ENCODE measurements around the gene ZNF264. TPM values are rescaled to one million over a fixed set of nuclear protein-coding genes. Genes with fewer than 3 reads are reported as not detected.
"Not testable (repeated sequence)": the region's sequence is repeated elsewhere in the genome, so short reads cannot be mapped to it uniquely, and the experiment has no call there.

The ZNF264 gene
- total RNA-seq (2014; rRNA removed; shearing (Covaris generic)), result 22.1 and 26.6 TPM in 2 replicates

GRCh38 chr19:57191141-57192076 is at the start of gene ZNF264:
Gene ZNF264 (plus strand): TSS chr19:57191500. CDS start chr19:57191914, 414 bp downstream.
- peak; percentile 86 for DNase-seq (ENCODE audit: low spot score)

- no peak for DNase-seq (ENCODE audit: low spot score)
Observed at GRCh38 chr19:57141699-57142098, 49.6 kb upstream of the ZNF264 start.

- no peak for DNase-seq (ENCODE audit: low spot score)
Observed at GRCh38 chr19:57152921-57153320, 38.4 kb upstream of the ZNF264 start.

- DNase-seq (ENCODE audit: low spot score), result no peak
Observed at GRCh38 chr19:57161985-57162539, 29.2 kb upstream of the ZNF264 start.

- DNase-seq (ENCODE audit: low spot score), result no peak
Observed at GRCh38 chr19:57165846-57166245, 25.5 kb upstream of the ZNF264 start.

GRCh38 chr19:57167385-57167784 is 23.9 kb upstream of the ZNF264 start, which contains the start of gene DUXA:
Gene DUXA (minus strand): TSS chr19:57167485. CDS start chr19:57167443, 42 bp downstream.
- DNase-seq (ENCODE audit: low spot score), result no peak

- DNase-seq (ENCODE audit: low spot score), result no peak
Observed at GRCh38 chr19:57171551-57172081, 19.7 kb upstream of the ZNF264 start.

- DNase-seq (ENCODE audit: low spot score), result no peak
Observed at GRCh38 chr19:57190301-57190700, 999 bp upstream of the ZNF264 start.

GRCh38 chr19:57192077-57192420 is 749 bp downstream of the ZNF264 start:
- no peak for DNase-seq (ENCODE audit: low spot score)

- no peak for DNase-seq (ENCODE audit: low spot score)
Observed at GRCh38 chr19:57192993-57193392, 1.7 kb downstream of the ZNF264 start.

GRCh38 chr19:57197874-57198273 is 6.6 kb downstream of the ZNF264 start:
- DNase-seq (ENCODE audit: low spot score), result not testable (repeated sequence)

- no peak for DNase-seq (ENCODE audit: low spot score)
Observed at GRCh38 chr19:57202160-57202559, 10.9 kb downstream of the ZNF264 start.

- no peak for DNase-seq (ENCODE audit: low spot score)
Observed at GRCh38 chr19:57210381-57210780, 19.1 kb downstream of the ZNF264 start.

- DNase-seq (ENCODE audit: low spot score), result no peak
Observed at GRCh38 chr19:57212109-57212508, 20.8 kb downstream of the ZNF264 start.

- no peak for DNase-seq (ENCODE audit: low spot score)
Observed at GRCh38 chr19:57227502-57227901, 36.2 kb downstream of the ZNF264 start.

GRCh38 chr19:57231686-57232085 is 40.4 kb downstream of the ZNF264 start:
- no peak for DNase-seq (ENCODE audit: low spot score)

GRCh38 chr19:57233207-57233606 is 41.9 kb downstream of the ZNF264 start:
- no peak for DNase-seq (ENCODE audit: low spot score)

- no peak for DNase-seq (ENCODE audit: low spot score)
Observed at GRCh38 chr19:57239982-57240310, 48.6 kb downstream of the ZNF264 start.

GRCh38 chr19:57240311-57241090 is 49.2 kb downstream of the ZNF264 start, which contains the start of gene ZNF805:
Gene ZNF805 (plus strand): TSS chr19:57240632. CDS start chr19:57240892, 260 bp downstream.
- peak; percentile 99 for DNase-seq (ENCODE audit: low spot score)

GRCh38 chr19:57241176-57241575 is 49.9 kb downstream of the ZNF264 start:
- peak; percentile 22 for DNase-seq (ENCODE audit: low spot score)

GRCh38 chr19:57242821-57243220 is 51.5 kb downstream of the ZNF264 start:
- DNase-seq (ENCODE audit: low spot score), result no peak

- DNase-seq (ENCODE audit: low spot score), result no peak
Observed at GRCh38 chr19:57244513-57244912, 53.2 kb downstream of the ZNF264 start.
